ENCODE results near the gene ITGAL. TPM values are rescaled to one million over a fixed set of nuclear protein-coding genes. Genes with fewer than 3 reads are reported as not detected.

ITGAL gene
- total and polyA plus RNA-seq, 2 of the 13 experiments (the other 11 are each of a cell fraction or from before 2014, with no cell fraction given): 0.86 to 1.2 TPM

- Histone ChIP-seq H3K4me3 (replicated peaks in 1 of 3; ENCODE audit: insufficient read depth in 1 of 3, low read depth in 2 of 3, low read length in 3 of 3) (peak overlapping the region in 1 of 3 experiments; percentile 27; a peak in 1 of 6 replicates), H3K27me3 (ENCODE audit: control insufficient read depth in 1 of 2, insufficient read depth in 2 of 2, low read length in 2 of 2) (no peaks in the 10 kb centered on the region), H3K9me3 (ENCODE audit: low read length) (no peaks in the 10 kb centered on the region), H2AFZ (ENCODE audit: low read length) (no peak overlapping the region), H3K27ac (ENCODE audit: extremely low read length, insufficient read depth, low read length) (no peak overlapping the region), H3K4me1 (ENCODE audit: insufficient read depth, low read length) (peaks cover 49% of the 10 kb centered on the region), H4K20me1 (ENCODE audit: insufficient read depth, low read length) (no peaks in the 10 kb centered on the region), H3K4me2 (ENCODE audit: low read depth, low read length) (peak overlapping the region; percentile 93; the same call in 1 of the 2 replicates), H3K36me3 (replicated peaks in 1 of 2; ENCODE audit: control insufficient read depth in 1 of 2, insufficient read depth in 2 of 2, low read length in 2 of 2) (peaks cover 0 to 25% of the 10 kb centered on the region in 2 experiments; a peak in 4 of 5 replicates), H3K9ac (ENCODE audit: insufficient read depth, low read depth, low read length) (no peak overlapping the region; the same call in 1 of the 2 replicates), H3K79me2 (ENCODE audit: insufficient read depth, low read length) (peaks cover 21% of the 10 kb centered on the region)
- ChIA-PET POLR2A (interaction anchor here (4.0 kb wide), 1 partner anchor 20 kb away, joined by 187 read pairs; the partner anchor contains the start of gene ZNF747), CTCF (ENCODE audit: low intra/inter-chr PET ratio, low total read pairs) (no interaction called here)
- FAIRE-seq: no peak
- no peak for ATAC-seq
- intact Hi-C loops (cut with micrococcal nuclease; ENCODE audit: unreplicated experiment) (loop anchor here (5.0 kb wide), 1 partner anchor 41 kb away; no protein-coding TSS in a partner anchor), in situ Hi-C loops (cut with HindIII; ENCODE audit: extremely low pct_ligation_motif_present, low pct_unique_long_range_greater_than_20kb) (no loop called here)
- no peak for DNase-seq (ENCODE audit: low spot score)
- no TSS peak for BruUV-seq (replicated peaks)
- 91% methylated on average over 10 of the region's 10 CpGs for WGBS (ENCODE audit: low lambda C conversion rate)
- TF ChIP-seq ZNF672 (CRISPR knock-in tag; IDR thresholded peaks at IDR 0.05) (no peak), ZNF441 (CRISPR knock-in tag; IDR thresholded peaks at IDR 0.05; ENCODE audit: borderline replicate concordance) (peak; percentile 73; the same call in 1 of the 2 replicates), ZNF772 (CRISPR knock-in tag; IDR thresholded peaks at IDR 0.05) (0 out of 2 replicates have a peak, but pooled peaks have one; percentile 40), ZBTB20 (CRISPR knock-in tag; IDR thresholded peaks at IDR 0.05; ENCODE audit: borderline replicate concordance, low read depth) (no peak)
Observed at GRCh38 chr16:30556125-30556473, 83.6 kb downstream of the ITGAL start.

GRCh38 chr16:30557707-30557956, 85.1 kb downstream of the ITGAL start:
- ChIA-PET CTCF (ENCODE audit: low intra/inter-chr PET ratio, low total read pairs) (interaction anchor here (1.1 kb wide), 1 partner anchor 23 kb away, joined by 3 read pairs; the partner anchor contains the start of gene ZNF747), POLR2A (interaction anchor here (1.0 to 4.0 kb wide), 24 partner anchors 8 to 560 kb away, joined by 3 to 187 read pairs (median 7); partner anchors contain the start of genes DCTPP1, FBRS, KAT8 and PRR14)
- H2AFZ ChIP-seq (ENCODE audit: low read length): no peak overlapping the region
- 2% methylated on average over 16 of the region's 17 CpGs for WGBS (ENCODE audit: low lambda C conversion rate)
- peak overlapping the region; percentile 93 for H3K4me2 ChIP-seq (ENCODE audit: low read depth, low read length)
- no peaks in the 10 kb centered on the region for H3K27me3 ChIP-seq (ENCODE audit: control insufficient read depth in 1 of 2, insufficient read depth in 2 of 2, low read length in 2 of 2)
- no peaks in the 10 kb centered on the region for H3K9me3 ChIP-seq (ENCODE audit: low read length)
- in situ Hi-C loops (cut with HindIII; ENCODE audit: extremely low pct_ligation_motif_present, low pct_unique_long_range_greater_than_20kb) (no loop called here), intact Hi-C loops (cut with micrococcal nuclease; ENCODE audit: unreplicated experiment) (loop anchor here (5.0 kb wide), 1 partner anchor 40 kb away; no protein-coding TSS in a partner anchor)
- peaks cover 21% of the 10 kb centered on the region for H3K79me2 ChIP-seq (ENCODE audit: insufficient read depth, low read length)
- peaks cover 0 to 25% of the 10 kb centered on the region in 2 experiments; a peak in 4 of 5 replicates for H3K36me3 ChIP-seq (replicated peaks in 1 of 2; ENCODE audit: control insufficient read depth in 1 of 2, insufficient read depth in 2 of 2, low read length in 2 of 2)
- FAIRE-seq: peak; percentile 18
- no TSS peak for BruUV-seq (replicated peaks)
- DNase-seq (ENCODE audit: low spot score): no peak
- H3K4me3 ChIP-seq (replicated peaks in 1 of 3; ENCODE audit: insufficient read depth in 1 of 3, low read depth in 2 of 3, low read length in 3 of 3): peak overlapping the region; percentile 73 to 82 (median 82)
- H3K27ac ChIP-seq (ENCODE audit: extremely low read length, insufficient read depth, low read length): peak overlapping the region; percentile 95
- no peaks in the 10 kb centered on the region for H4K20me1 ChIP-seq (ENCODE audit: insufficient read depth, low read length)
- peak overlapping the region; percentile 95 for H3K9ac ChIP-seq (ENCODE audit: insufficient read depth, low read depth, low read length)
- H3K4me1 ChIP-seq (ENCODE audit: insufficient read depth, low read length): peaks cover 46% of the 10 kb centered on the region
- peak; percentile 33 for ATAC-seq
- no peak for TF ChIP-seq SMC3 (IDR thresholded peaks at IDR 0.05; ENCODE audit: low read length)
- TF ChIP-seq ZNF264 (CRISPR knock-in tag; IDR thresholded peaks at IDR 0.05): no peak
- TF ChIP-seq BORCS8-MEF2B (CRISPR knock-in tag; IDR thresholded peaks at IDR 0.05): peak; percentile 36; the same call in 1 of the 2 replicates
- TF ChIP-seq ZNF20 (CRISPR knock-in tag; IDR thresholded peaks at IDR 0.05): peak; percentile 90; the same call in 1 of the 2 replicates
- 0 out of 2 replicates have a peak, but pooled peaks have one; percentile 78 for TF ChIP-seq ZNF766 (CRISPR knock-in tag; IDR thresholded peaks at IDR 0.05; ENCODE audit: borderline replicate concordance)
- no peak for TF ChIP-seq ZNF737 (CRISPR knock-in tag; IDR thresholded peaks at IDR 0.05; ENCODE audit: borderline replicate concordance)
- TF ChIP-seq BATF2 (CRISPR knock-in tag; IDR thresholded peaks at IDR 0.05): 0 out of 2 replicates have a peak, but pooled peaks have one; percentile 21
- TF ChIP-seq NR0B2 (CRISPR knock-in tag; IDR thresholded peaks at IDR 0.05): peak; percentile 42
- peak; percentile 60; the same call in 1 of the 2 replicates for TF ChIP-seq CAMTA2 (CRISPR knock-in tag; IDR thresholded peaks at IDR 0.05; ENCODE audit: borderline replicate concordance)
- 0 out of 2 replicates have a peak, but pooled peaks have one; percentile 70 for TF ChIP-seq ATF5 (CRISPR knock-in tag; IDR thresholded peaks at IDR 0.05; ENCODE audit: low read depth)
- TF ChIP-seq ZNF768 (CRISPR knock-in tag; IDR thresholded peaks at IDR 0.05): peak; percentile 61; the same call in 1 of the 2 replicates
- peak; percentile 90; the same call in 1 of the 2 replicates for TF ChIP-seq EEA1 (CRISPR knock-in tag; IDR thresholded peaks at IDR 0.05; ENCODE audit: borderline replicate concordance)
- 0 out of 2 replicates have a peak, but pooled peaks have one; percentile 7 for TF ChIP-seq ZNF589 (CRISPR knock-in tag; conservative IDR thresholded peaks at IDR 0.05)
